Measurements from ENCODE around the gene NTM. TPM values are rescaled to one million over a fixed set of nuclear protein-coding genes. Genes with fewer than 3 reads are reported as not detected.

The NTM gene
- polyA plus RNA-seq, 2 donors, result 0.24 to 1.1 TPM

DNA sequence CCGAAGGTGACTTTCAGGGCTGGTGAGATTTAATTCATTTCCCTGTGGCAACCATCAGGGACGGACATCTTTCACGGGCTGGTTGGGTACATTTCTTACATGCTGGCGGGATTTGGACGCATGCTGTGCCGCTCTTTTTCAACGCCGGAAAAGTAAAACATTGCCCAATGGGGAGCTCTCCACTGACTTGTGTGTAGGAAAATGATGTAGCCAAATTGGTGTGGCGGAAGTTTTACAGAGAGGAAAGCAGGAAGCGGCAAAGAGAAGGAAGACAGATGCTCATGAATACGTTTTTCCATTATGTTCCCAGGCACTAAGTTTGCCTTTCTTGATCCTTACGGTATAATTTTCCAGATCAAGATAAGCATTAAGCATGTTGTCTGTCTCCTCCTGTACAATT, 375.8 kb downstream of the NTM start:
- H3K4me1 ChIP-seq (ENCODE audit: control insufficient read depth in 2 of 2, insufficient read depth in 2 of 2, low read length in 1 of 2), result no peaks in the 10 kb centered on the region
- no peak overlapping the region for H3K27ac ChIP-seq (ENCODE audit: low read depth in 2 of 2, low read length in 1 of 2)
- H3K36me3 ChIP-seq (ENCODE audit: control insufficient read depth in 2 of 2, insufficient read depth in 2 of 2, low read length in 1 of 2), result no peaks in the 10 kb centered on the region
- H3K27me3 ChIP-seq (ENCODE audit: control insufficient read depth in 1 of 2, insufficient read depth in 2 of 2, low read length in 2 of 2), result no peaks in the 10 kb centered on the region
- H3K9me3 ChIP-seq (ENCODE audit: control insufficient read depth in 2 of 2, insufficient read depth in 1 of 2, low read depth in 1 of 2, low read length in 1 of 2), result no peaks in the 10 kb centered on the region
- WGBS, 2 donors, result 82 to 83% methylated on average over 12 of the region's 12 CpGs
- H3K4me3 ChIP-seq (ENCODE audit: low read depth in 1 of 2, low read length in 2 of 2), result no peak overlapping the region

DNA sequence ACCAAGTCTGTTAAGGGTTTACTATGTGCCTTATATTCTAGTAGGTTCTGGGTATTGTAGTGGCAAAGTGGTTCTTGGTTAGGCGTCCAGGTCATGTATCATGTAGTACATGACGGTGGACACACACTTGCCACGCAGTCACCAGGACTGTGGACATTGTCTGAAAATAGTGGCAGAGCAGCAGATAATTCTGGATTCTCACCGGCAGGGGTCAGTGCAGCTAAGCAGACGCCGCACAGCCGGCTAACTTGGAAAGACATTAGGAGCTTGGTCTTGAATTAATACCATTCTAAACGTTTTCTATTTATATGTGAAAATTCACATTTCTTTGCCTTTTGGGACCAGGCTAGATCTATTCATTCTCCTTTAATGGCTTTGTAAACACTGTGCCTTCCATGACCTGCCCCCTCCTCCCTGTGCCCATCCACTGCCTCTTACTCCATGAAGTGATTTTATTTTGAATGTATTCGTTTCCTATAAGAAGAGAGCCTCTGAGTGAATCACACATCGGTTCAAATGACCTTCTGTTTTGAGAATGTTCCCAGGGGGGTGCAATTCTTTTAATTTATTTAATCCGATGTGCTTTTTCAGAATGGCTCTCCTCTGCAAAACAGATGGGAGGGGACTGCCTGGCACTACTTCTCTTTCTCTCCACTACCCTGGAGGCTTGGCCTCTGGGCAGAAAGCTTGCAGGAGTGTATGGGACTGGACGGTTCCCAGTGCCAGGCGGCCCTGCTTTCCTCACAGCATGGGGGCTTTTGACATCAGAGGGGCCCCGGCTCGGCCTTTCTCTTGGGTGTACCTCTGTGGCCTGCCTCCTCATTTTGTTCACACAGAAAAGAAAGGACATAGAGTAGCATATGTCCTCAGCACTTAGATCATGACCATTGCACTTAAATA, 378.0 kb downstream of the NTM start:
- Histone ChIP-seq H3K36me3 (ENCODE audit: control insufficient read depth in 2 of 2, insufficient read depth in 2 of 2, low read length in 1 of 2) (no peaks in the 10 kb centered on the region), H3K4me3 (ENCODE audit: low read depth in 1 of 2, low read length in 2 of 2) (no peak overlapping the region), H3K27me3 (ENCODE audit: control insufficient read depth in 1 of 2, insufficient read depth in 2 of 2, low read length in 2 of 2) (no peaks in the 10 kb centered on the region), H3K4me1 (ENCODE audit: control insufficient read depth in 2 of 2, insufficient read depth in 2 of 2, low read length in 1 of 2) (no peaks in the 10 kb centered on the region), H3K27ac (ENCODE audit: low read depth in 2 of 2, low read length in 1 of 2) (no peak overlapping the region), H3K9me3 (ENCODE audit: control insufficient read depth in 2 of 2, insufficient read depth in 1 of 2, low read depth in 1 of 2, low read length in 1 of 2) (no peaks in the 10 kb centered on the region)
- WGBS, 2 donors, result 29 to 30% methylated on average over 15 of the region's 15 CpGs

DNA sequence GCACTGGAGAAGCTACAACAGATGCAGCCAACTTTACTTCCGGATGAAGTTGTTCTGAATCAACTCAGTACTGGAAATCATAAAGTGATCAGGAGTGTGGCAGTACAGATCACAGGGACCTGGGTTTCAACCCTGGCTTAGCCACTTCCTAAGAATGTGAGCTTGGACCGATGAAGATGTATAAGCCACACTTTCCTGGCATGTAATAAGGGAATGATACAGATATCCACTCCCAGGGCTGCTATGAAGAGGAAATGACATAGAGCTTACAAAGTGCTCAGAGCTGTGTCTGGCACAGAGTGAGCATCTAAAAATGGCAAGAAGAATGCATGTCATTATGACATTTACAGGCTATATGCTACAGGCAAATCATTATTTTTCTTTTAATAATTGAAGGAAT, 378.7 kb downstream of the NTM start:
- Histone ChIP-seq H3K36me3 (ENCODE audit: control insufficient read depth in 2 of 2, insufficient read depth in 2 of 2, low read length in 1 of 2) (no peaks in the 10 kb centered on the region), H3K9me3 (ENCODE audit: control insufficient read depth in 2 of 2, insufficient read depth in 1 of 2, low read depth in 1 of 2, low read length in 1 of 2) (no peaks in the 10 kb centered on the region), H3K27ac (ENCODE audit: low read depth in 2 of 2, low read length in 1 of 2) (no peak overlapping the region), H3K27me3 (ENCODE audit: control insufficient read depth in 1 of 2, insufficient read depth in 2 of 2, low read length in 2 of 2) (no peaks in the 10 kb centered on the region), H3K4me3 (ENCODE audit: low read depth in 1 of 2, low read length in 2 of 2) (no peak overlapping the region), H3K4me1 (ENCODE audit: control insufficient read depth in 2 of 2, insufficient read depth in 2 of 2, low read length in 1 of 2) (no peaks in the 10 kb centered on the region)
- 73 to 75% methylated on average over 2 of the region's 2 CpGs for WGBS, 2 donors

DNA sequence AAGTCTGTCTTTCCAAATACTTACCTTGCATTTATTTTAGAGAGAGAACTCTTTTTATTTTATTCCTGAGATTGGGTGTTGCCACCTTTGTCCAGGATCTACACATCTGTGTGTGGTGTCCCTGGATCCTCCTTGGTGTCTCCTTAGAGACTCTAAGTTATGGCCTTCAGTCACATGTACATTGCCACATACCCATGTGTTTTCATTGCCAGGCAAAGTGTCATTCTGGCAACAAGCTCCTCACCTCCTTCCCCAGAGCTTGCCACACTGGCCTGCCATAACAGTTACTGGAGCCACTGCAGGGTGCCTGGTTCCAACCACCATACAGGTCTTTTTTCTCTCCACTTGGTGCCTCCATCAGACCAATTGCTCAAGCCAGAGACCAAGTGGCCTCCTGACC, 379.7 kb downstream of the NTM start:
- no peaks in the 10 kb centered on the region for H3K27me3 ChIP-seq (ENCODE audit: control insufficient read depth in 1 of 2, insufficient read depth in 2 of 2, low read length in 2 of 2)
- no peaks in the 10 kb centered on the region for H3K9me3 ChIP-seq (ENCODE audit: control insufficient read depth in 2 of 2, insufficient read depth in 1 of 2, low read depth in 1 of 2, low read length in 1 of 2)
- no peaks in the 10 kb centered on the region for H3K36me3 ChIP-seq (ENCODE audit: control insufficient read depth in 2 of 2, insufficient read depth in 2 of 2, low read length in 1 of 2)
- no peak overlapping the region for H3K27ac ChIP-seq (ENCODE audit: low read depth in 2 of 2, low read length in 1 of 2)
- H3K4me1 ChIP-seq (ENCODE audit: control insufficient read depth in 2 of 2, insufficient read depth in 2 of 2, low read length in 1 of 2), result no peaks in the 10 kb centered on the region
- no peak overlapping the region for H3K4me3 ChIP-seq (ENCODE audit: low read depth in 1 of 2, low read length in 2 of 2)

DNA sequence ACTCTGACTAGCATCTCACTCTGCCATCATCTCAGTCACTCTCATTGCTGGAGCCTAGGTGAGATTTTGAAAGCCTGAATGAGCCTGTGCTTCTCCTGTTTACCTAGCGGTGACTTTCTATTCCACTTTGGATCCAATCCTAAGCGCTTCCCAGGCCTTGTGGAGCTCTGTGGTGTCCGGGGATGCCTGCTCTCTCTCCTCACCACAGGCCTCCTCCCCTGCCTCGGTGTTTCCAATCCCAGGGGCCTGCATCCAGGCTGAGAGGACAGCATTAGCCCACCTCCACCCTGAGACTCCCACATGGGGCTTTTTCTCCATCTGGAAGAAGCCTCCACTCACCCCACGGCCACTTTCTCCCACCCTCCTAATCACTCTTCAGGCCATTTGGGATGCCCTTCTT, 380.3 kb downstream of the NTM start:
- no peaks in the 10 kb centered on the region for H3K27me3 ChIP-seq (ENCODE audit: control insufficient read depth in 1 of 2, insufficient read depth in 2 of 2, low read length in 2 of 2)
- 77 to 84% methylated on average over 5 of the region's 5 CpGs for WGBS, 2 donors

DNA sequence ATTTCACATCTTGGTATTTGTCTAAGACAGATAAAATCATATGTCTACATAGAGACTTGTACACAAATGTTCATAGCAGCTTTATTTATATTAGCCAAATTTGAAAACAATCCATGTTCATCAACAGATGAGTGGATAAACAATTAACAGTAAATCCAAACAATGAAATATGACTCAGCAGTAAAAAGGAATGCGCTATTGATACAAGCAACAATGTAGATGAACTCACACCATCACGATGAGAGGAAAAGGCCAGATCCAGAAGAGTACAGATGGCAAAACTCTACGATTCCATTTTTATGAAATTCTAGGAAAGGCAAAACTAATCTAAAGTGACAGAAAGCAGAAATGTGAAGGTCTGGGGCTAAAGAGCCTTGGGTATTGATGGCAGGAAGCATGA, 384.3 kb downstream of the NTM start:
- WGBS, 2 donors, result 72 to 84% methylated on average over 3 of the region's 3 CpGs
- Histone ChIP-seq H3K36me3 (ENCODE audit: control insufficient read depth in 2 of 2, insufficient read depth in 2 of 2, low read length in 1 of 2) (no peaks in the 10 kb centered on the region), H3K27ac (ENCODE audit: low read depth in 2 of 2, low read length in 1 of 2) (no peak overlapping the region), H3K4me1 (ENCODE audit: control insufficient read depth in 2 of 2, insufficient read depth in 2 of 2, low read length in 1 of 2) (no peaks in the 10 kb centered on the region), H3K9me3 (ENCODE audit: control insufficient read depth in 2 of 2, insufficient read depth in 1 of 2, low read depth in 1 of 2, low read length in 1 of 2) (no peaks in the 10 kb centered on the region), H3K27me3 (ENCODE audit: control insufficient read depth in 1 of 2, insufficient read depth in 2 of 2, low read length in 2 of 2) (no peaks in the 10 kb centered on the region), H3K4me3 (ENCODE audit: low read depth in 1 of 2, low read length in 2 of 2) (no peak overlapping the region)

More for the DNA sequence above, 380.3 kb downstream of the NTM start:
- H3K36me3 ChIP-seq (ENCODE audit: control insufficient read depth in 2 of 2, insufficient read depth in 2 of 2, low read length in 1 of 2), result no peaks in the 10 kb centered on the region
- no peaks in the 10 kb centered on the region for H3K4me1 ChIP-seq (ENCODE audit: control insufficient read depth in 2 of 2, insufficient read depth in 2 of 2, low read length in 1 of 2)
- H3K9me3 ChIP-seq (ENCODE audit: control insufficient read depth in 2 of 2, insufficient read depth in 1 of 2, low read depth in 1 of 2, low read length in 1 of 2), result no peaks in the 10 kb centered on the region
- H3K4me3 ChIP-seq (ENCODE audit: low read depth in 1 of 2, low read length in 2 of 2), result no peak overlapping the region
- H3K27ac ChIP-seq (ENCODE audit: low read depth in 2 of 2, low read length in 1 of 2), result no peak overlapping the region

DNA sequence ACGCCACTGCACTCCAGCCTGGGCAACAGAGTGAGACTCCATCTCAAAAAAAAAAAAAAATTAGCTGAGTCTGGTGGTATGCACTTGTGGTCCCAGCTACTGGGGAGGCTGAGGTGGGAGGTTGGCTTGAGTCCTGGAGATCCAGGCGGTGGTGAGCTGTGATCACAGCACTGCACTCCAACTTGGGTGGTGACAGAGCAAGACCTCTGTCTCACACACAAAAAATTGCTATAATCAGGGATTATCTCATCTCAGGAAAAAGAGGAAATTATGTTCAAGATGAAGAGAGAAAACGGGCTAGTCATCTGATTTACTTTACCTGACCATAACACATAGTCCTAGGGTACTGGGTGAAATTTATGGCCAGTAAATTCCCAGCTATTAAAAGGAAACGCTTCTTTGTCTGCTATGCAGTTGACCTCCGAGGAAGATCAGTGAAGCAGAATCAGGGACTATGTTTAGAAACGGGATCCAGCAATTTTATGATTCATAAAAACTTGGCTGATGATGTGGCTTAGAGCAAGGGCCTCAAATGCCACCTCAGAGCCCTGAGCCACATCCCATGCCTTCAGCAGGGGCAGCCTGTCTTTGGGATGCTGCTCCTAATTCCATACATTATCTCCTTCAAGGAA, 386.2 kb downstream of the NTM start:
- Histone ChIP-seq H3K9me3 (ENCODE audit: control insufficient read depth in 2 of 2, insufficient read depth in 1 of 2, low read depth in 1 of 2, low read length in 1 of 2) (peaks cover 0 to 4% of the 10 kb centered on the region in 2 donors), H3K36me3 (ENCODE audit: control insufficient read depth in 2 of 2, insufficient read depth in 2 of 2, low read length in 1 of 2) (no peaks in the 10 kb centered on the region), H3K4me3 (ENCODE audit: low read depth in 1 of 2, low read length in 2 of 2) (no peak overlapping the region), H3K4me1 (ENCODE audit: control insufficient read depth in 2 of 2, insufficient read depth in 2 of 2, low read length in 1 of 2) (no peaks in the 10 kb centered on the region), H3K27ac (ENCODE audit: low read depth in 2 of 2, low read length in 1 of 2) (no peak overlapping the region), H3K27me3 (ENCODE audit: control insufficient read depth in 1 of 2, insufficient read depth in 2 of 2, low read length in 2 of 2) (no peaks in the 10 kb centered on the region)
- 64 to 71% methylated on average over 6 of the region's 6 CpGs for WGBS, 2 donors

DNA sequence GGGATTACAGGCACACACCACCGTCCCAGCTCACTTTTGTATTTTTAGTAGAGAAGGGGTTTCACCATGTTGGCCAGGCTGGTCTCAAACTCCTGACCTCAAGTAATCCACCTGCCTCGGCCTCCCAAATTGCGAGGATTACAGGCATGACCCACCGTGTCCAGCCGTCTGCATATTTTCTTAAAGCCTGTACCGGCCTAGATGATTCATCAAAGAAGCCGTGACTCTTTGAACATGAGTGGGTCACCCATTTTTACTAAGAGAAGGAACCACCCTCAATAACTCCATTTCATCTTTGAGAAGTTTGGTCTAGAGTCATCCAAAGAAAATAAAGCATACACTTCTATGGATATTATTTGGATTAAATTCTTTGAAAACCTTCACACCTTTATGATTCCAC, 388.3 kb downstream of the NTM start:
- H3K9me3 ChIP-seq (ENCODE audit: control insufficient read depth in 2 of 2, insufficient read depth in 1 of 2, low read depth in 1 of 2, low read length in 1 of 2), result peaks cover 0 to 4% of the 10 kb centered on the region in 2 donors
- WGBS, 2 donors, result 91 to 94% methylated on average over 7 of the region's 7 CpGs
- no peaks in the 10 kb centered on the region for H3K4me1 ChIP-seq (ENCODE audit: control insufficient read depth in 2 of 2, insufficient read depth in 2 of 2, low read length in 1 of 2)
- no peak overlapping the region for H3K4me3 ChIP-seq (ENCODE audit: low read depth in 1 of 2, low read length in 2 of 2)
- no peaks in the 10 kb centered on the region for H3K36me3 ChIP-seq (ENCODE audit: control insufficient read depth in 2 of 2, insufficient read depth in 2 of 2, low read length in 1 of 2)
- no peak overlapping the region for H3K27ac ChIP-seq (ENCODE audit: low read depth in 2 of 2, low read length in 1 of 2)
- H3K27me3 ChIP-seq (ENCODE audit: control insufficient read depth in 1 of 2, insufficient read depth in 2 of 2, low read length in 2 of 2), result no peaks in the 10 kb centered on the region

DNA sequence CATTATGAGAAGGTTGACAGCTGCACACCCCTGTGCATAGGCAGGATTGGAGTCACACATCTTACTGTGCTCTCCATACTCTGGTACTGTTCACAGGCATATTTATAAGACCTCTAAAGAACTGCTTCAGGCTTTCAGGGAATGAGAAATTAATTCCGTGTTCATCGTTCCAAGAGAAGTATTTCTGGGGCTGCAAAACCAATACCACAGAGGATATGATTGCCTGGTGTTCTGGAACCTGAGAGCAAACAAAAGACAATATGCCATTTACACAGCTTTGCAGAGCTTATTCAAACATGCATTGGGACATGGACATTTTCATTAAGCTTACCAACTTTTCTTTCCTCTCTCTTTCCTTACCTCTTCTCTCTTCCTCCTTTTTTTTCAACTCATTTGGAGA, 388.7 kb downstream of the NTM start:
- no peaks in the 10 kb centered on the region for H3K4me1 ChIP-seq (ENCODE audit: control insufficient read depth in 2 of 2, insufficient read depth in 2 of 2, low read length in 1 of 2)
- peaks cover 0 to 4% of the 10 kb centered on the region in 2 donors for H3K9me3 ChIP-seq (ENCODE audit: control insufficient read depth in 2 of 2, insufficient read depth in 1 of 2, low read depth in 1 of 2, low read length in 1 of 2)
- H3K36me3 ChIP-seq (ENCODE audit: control insufficient read depth in 2 of 2, insufficient read depth in 2 of 2, low read length in 1 of 2), result no peaks in the 10 kb centered on the region
- WGBS, 2 donors, result 59 to 66% methylated on average over 2 of the region's 2 CpGs
- H3K27me3 ChIP-seq (ENCODE audit: control insufficient read depth in 1 of 2, insufficient read depth in 2 of 2, low read length in 2 of 2), result no peaks in the 10 kb centered on the region
- H3K4me3 ChIP-seq (ENCODE audit: low read depth in 1 of 2, low read length in 2 of 2), result no peak overlapping the region
- no peak overlapping the region for H3K27ac ChIP-seq (ENCODE audit: low read depth in 2 of 2, low read length in 1 of 2)
